GM12873 (cell line): ENCODE data around the gene NOTCH1.

Experiments used
- CTCF ChIP-seq: IDR thresholded peaks from 2 replicates; pipeline ENCODE4 v1.5.1; 2012; ENCODE audit warnings: low read depth, mild to moderate bottlenecking, moderate library complexity, low read length, control low read depth; ENCODE audit not compliant: insufficient read depth; ENCODE audit errors: missing control alignments

The NOTCH1 gene

DNA sequence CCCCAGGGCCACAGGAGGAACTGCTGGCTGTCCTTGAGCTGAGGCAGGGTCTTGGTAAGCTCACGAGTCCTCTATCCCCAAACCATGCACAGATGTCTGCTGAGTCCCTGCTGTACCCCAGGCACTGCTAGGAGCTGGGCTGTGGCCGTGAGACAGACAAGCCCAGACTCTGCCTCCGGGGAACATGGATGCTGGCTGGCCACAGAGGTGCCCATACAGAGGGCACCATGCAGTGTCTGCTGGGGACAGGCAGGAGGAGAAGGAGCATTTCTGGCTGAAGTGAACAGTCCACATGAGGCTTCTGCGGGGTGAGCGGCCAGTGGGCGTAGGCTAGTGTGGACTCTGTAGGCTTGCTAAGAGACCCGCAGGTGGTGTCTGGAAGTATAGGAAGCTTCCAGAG is 58.2 kb downstream of the NOTCH1 start:
- TF ChIP-seq CTCF = no peak

DNA sequence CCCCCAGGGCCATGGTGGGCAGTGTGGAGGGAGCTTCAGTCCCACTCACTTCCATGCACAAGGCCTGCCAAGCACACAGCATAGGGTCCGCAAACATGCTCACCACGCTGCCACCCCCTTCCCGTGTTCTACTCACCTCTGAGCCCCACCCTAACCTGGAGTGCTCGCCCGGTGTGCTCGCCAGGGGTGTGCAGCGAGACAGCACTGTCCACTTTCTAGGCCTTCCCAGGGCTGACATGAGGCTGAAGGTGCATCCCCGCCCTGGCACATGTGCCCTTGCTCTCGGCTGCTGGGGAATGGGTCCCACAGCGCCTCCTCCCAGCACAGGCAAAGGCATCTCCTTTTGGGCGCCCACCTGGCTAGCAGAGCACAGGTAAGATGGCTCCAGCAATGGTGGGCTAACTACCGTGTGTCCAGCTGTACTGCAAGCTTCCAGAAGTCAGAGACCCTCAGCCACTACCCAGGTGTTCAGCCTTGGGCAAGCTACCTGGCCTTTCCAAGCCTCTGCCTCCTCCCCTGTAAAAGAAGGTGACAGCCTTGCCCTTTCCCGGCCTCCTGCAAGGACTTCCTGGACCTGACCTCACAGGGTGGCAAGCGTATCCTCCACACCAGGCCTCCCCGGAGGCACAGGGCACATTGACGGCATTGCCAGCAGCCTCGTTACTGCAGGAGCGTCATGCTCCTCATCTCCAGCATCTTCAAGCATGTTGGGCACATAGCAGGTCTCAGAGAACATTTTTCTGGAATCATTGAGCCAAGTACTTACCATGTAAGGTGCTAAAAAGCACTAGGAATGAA is 58.8 kb downstream of the NOTCH1 start:
- no peak for TF ChIP-seq CTCF

DNA sequence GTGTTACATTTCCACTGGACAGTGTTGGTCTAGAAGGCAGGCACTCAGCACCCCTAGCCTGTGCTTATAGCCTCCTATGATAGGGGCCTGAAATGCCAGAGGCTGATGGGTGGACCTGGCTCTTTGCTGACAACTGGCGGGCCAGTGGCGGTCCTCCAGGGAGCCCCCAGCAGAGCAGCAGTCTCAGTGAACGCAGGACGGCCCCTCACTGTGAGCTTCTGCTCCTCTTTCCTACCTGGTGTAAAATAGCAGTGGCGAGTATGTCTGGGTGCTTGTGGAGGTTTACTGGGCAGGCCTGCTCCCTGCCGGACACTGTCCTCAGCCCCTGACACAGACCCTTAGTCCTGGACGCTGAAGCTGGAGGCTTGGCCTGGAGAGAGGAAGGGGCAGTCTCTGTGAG is 59.7 kb downstream of the NOTCH1 start:
- no peak for TF ChIP-seq CTCF

GRCh38 chr9:136485049-136486045 is 60.5 kb downstream of the NOTCH1 start:
- peak; percentile 96 for TF ChIP-seq CTCF

- no peak for TF ChIP-seq CTCF
These were observed 61.4 kb downstream of the NOTCH1 start for GRCh38 chr9:136484153-136485048.

GRCh38 chr9:136483589-136484152 is 62.2 kb downstream of the NOTCH1 start:
- TF ChIP-seq CTCF = no peak
